AG04449 (cell line): Measurements from ENCODE around the gene CIBAR2.

Source experiments
- CTCF ChIA-PET: fragments of 350-600 bp; formaldehyde crosslinking; extraction: SDS; loops from one replicate; lab custom pipeline; 2021; ENCODE audit warnings: antibody characterized with exemption; lab: Yijun Ruan, JAX
- POLR2A ChIA-PET: fragments of 400-600, 350-600 bp; formaldehyde crosslinking; extraction: SDS; loops from one replicate; lab custom pipeline; 2020; ENCODE audit warnings: antibody characterized with exemption, inconsistent platforms; lab: Yijun Ruan, JAX
- DNase-seq: peaks from one replicate; pipeline ENCODE4 v3.0.0-alpha.2; 2010; ENCODE audit warnings: low read depth, low spot score
- H3K4me3 ChIP-seq: 2 replicates; pipeline ENCODE4 v1.5.1; 2011; ENCODE audit warnings: low read depth, mild to moderate bottlenecking, control low read depth, low read length
- CTCF ChIP-seq: IDR thresholded peaks from one replicate; pipeline ENCODE4 v1.5.1; 2011; ENCODE audit warnings: mild to moderate bottlenecking, moderate library complexity, low read length, control low read depth, inconsistent platforms; ENCODE audit not compliant: insufficient read depth; ENCODE audit errors: missing control alignments

The CIBAR2 gene

GRCh38 chr16:85069171-85069570 is 43.1 kb downstream of the CIBAR2 start:
- TF ChIP-seq CTCF, result no peak
- no peak overlapping the region for H3K4me3 ChIP-seq
- CTCF ChIA-PET, result interaction anchor here (1.3 kb wide), 1 partner anchor 18 kb away, joined by 6 read pairs; no protein-coding TSS in a partner anchor
- no peak for DNase-seq
- POLR2A ChIA-PET, result no interaction called here

- H3K4me3 ChIP-seq, result no peak overlapping the region
- ChIA-PET CTCF (interaction anchor here (1.3 kb wide), 1 partner anchor 18 kb away, joined by 6 read pairs; no protein-coding TSS in a partner anchor), POLR2A (no interaction called here)
- TF ChIP-seq CTCF, result no peak
- no peak for DNase-seq
These were observed 43.5 kb downstream of the CIBAR2 start for GRCh38 chr16:85068746-85069145.

GRCh38 chr16:85067426-85067825 is 44.8 kb downstream of the CIBAR2 start:
- no peak overlapping the region for H3K4me3 ChIP-seq
- no peak for DNase-seq
- POLR2A ChIA-PET, result interaction anchor here (0.6 kb wide), 1 partner anchor 145 kb away, joined by 4 read pairs; no protein-coding TSS in a partner anchor
- no peak for TF ChIP-seq CTCF
- CTCF ChIA-PET, result interaction anchor here (1.3 kb wide), 2 partner anchors 10 to 11 kb away, joined by 4 read pairs; no protein-coding TSS in a partner anchor

- no peak overlapping the region for H3K4me3 ChIP-seq
- CTCF ChIA-PET, result interaction anchor here (1.3 to 2.0 kb wide), 3 partner anchors 9 to 11 kb away, joined by 4 to 10 read pairs (median 4); no protein-coding TSS in a partner anchor
- DNase-seq, result no peak
- POLR2A ChIA-PET, result interaction anchor here (0.6 kb wide), 1 partner anchor 146 kb away, joined by 4 read pairs; no protein-coding TSS in a partner anchor
- no peak for TF ChIP-seq CTCF
These were observed 45.2 kb downstream of the CIBAR2 start for GRCh38 chr16:85067024-85067423.

GRCh38 chr16:85066346-85066885 is 45.9 kb downstream of the CIBAR2 start:
- POLR2A ChIA-PET, result no interaction called here
- H3K4me3 ChIP-seq, result no peak overlapping the region
- DNase-seq, result no peak
- CTCF ChIA-PET, result interaction anchor here (2.0 kb wide), 1 partner anchor 10 kb away, joined by 10 read pairs; no protein-coding TSS in a partner anchor
- no peak for TF ChIP-seq CTCF

- no peak for TF ChIP-seq CTCF
- POLR2A ChIA-PET, result no interaction called here
These were observed 47.2 kb downstream of the CIBAR2 start for GRCh38 chr16:85065099-85065498.

More at GRCh38 chr16:85065099-85065498, 47.2 kb downstream of the CIBAR2 start:
- no peak for DNase-seq
- CTCF ChIA-PET, result interaction anchor here (1.0 to 2.0 kb wide), 4 partner anchors 9 to 310 kb away, joined by 3 to 10 read pairs (median 4); no protein-coding TSS in a partner anchor
- no peak overlapping the region for H3K4me3 ChIP-seq
